NOMO-1 (cell line): ENCODE data around the gene HM13.
A peak's percentile ranks its signal among the peaks of the same experiment; 100 is the strongest.
"Not testable (repeated sequence)": the region's sequence is repeated elsewhere in the genome, so short reads cannot be mapped to it uniquely, and the experiment has no call there.

ENCODE experiments used
- DNase-seq, 2 experiments: peaks; one replicate each; lab custom pipeline; 2025; ENCODE audit not compliant: unreplicated experiment in 2 of 2; lab: John Stamatoyannopoulos, UW

HM13 gene

GRCh38 chr20:31539636-31540035, 25.4 kb downstream of the HM13 start:
- not testable (repeated sequence) for DNase-seq

- DNase-seq, result no peak
Measured at GRCh38 chr20:31540406-31540805, 26.2 kb downstream of the HM13 start.

GRCh38 chr20:31542201-31542842, 28.1 kb downstream of the HM13 start:
- no peak for DNase-seq

- DNase-seq, result no peak
Measured at GRCh38 chr20:31542963-31543362, 28.7 kb downstream of the HM13 start.

GRCh38 chr20:31543966-31544598, 29.8 kb downstream of the HM13 start:
- no peak for DNase-seq

- no peak for DNase-seq
Measured at GRCh38 chr20:31544600-31544999, 30.4 kb downstream of the HM13 start.

- not testable (repeated sequence) for DNase-seq
Measured at GRCh38 chr20:31545621-31546040, 31.4 kb downstream of the HM13 start.

- peak; percentile 62 to 74 for DNase-seq
Measured at GRCh38 chr20:31547017-31547675, 32.9 kb downstream of the HM13 start.

- no peak for DNase-seq
Measured at GRCh38 chr20:31547720-31548298, 33.6 kb downstream of the HM13 start.

GRCh38 chr20:31548820-31549512, 34.7 kb downstream of the HM13 start:
- no peak for DNase-seq

- DNase-seq, result no peak
Measured at GRCh38 chr20:31549513-31549880, 35.3 kb downstream of the HM13 start.

GRCh38 chr20:31550099-31550498, 35.9 kb downstream of the HM13 start:
- no peak for DNase-seq

GRCh38 chr20:31551163-31552081, 37.2 kb downstream of the HM13 start:
- no peak for DNase-seq

- no peak for DNase-seq
Measured at GRCh38 chr20:31555203-31555775, 41.0 kb downstream of the HM13 start.

GRCh38 chr20:31559704-31560093, 45.5 kb downstream of the HM13 start:
- DNase-seq, result no peak

- peak; percentile 84 to 90 for DNase-seq
Measured at GRCh38 chr20:31560094-31560745, 46.0 kb downstream of the HM13 start.

GRCh38 chr20:31560746-31561598, 46.7 kb downstream of the HM13 start:
- DNase-seq, result peak in 1 of 2 experiments; percentile 63

- no peak for DNase-seq
Measured at GRCh38 chr20:31562241-31562640, 48.0 kb downstream of the HM13 start.
